PC-3 (cell line): ENCODE measurements around the gene GAREM2. TPM values are rescaled to one million over a fixed set of nuclear protein-coding genes. Genes with fewer than 3 reads are reported as not detected.
A peak's percentile ranks its signal among the peaks of the same experiment; 100 is the strongest.

Source experiments
- ATAC-seq: fragments of 200-7000 bp; cut with Tn5 transposase; 2 replicates; pipeline ENCODE4 v1.9.1; 2020; ENCODE audit warnings: mild to moderate bottlenecking, moderate library complexity
- BruUV-seq: library from RNA; stranded (reverse); fragments of 400-500 nt; replicated peaks from 2 replicates; lab custom pipeline; 2021; lab: Mats Ljungman, UMichigan
- CTCF ChIA-PET: fragments of 300-600 bp; sonication (Branson Sonifier 250); formaldehyde crosslinking; loops from one replicate; lab custom pipeline; 2022; ENCODE audit warnings: antibody characterized with exemption; lab: Charles Lee
- POLR2A ChIA-PET: fragments of 300-600 bp; sonication (Branson Sonifier 250); formaldehyde crosslinking; loops from one replicate; lab custom pipeline; 2022; ENCODE audit warnings: antibody characterized with exemption; ENCODE audit not compliant: unreplicated experiment; lab: Charles Lee
- DNase-seq: peaks from one replicate; pipeline ENCODE4 v3.0.0-alpha.2; 2015
- H2AFZ ChIP-seq: fragments of 300-600 bp; sonication (generic); 2 replicates; pipeline ENCODE4 v1.6.0; 2016; ENCODE audit warnings: antibody characterized with exemption, low read length
- H3F3A ChIP-seq: fragments of 300-600 bp; sonication (generic); one replicate; pipeline ENCODE4 v1.6.0; 2017; ENCODE audit warnings: antibody characterized with exemption, low read length, control low read depth, mild to moderate bottlenecking; ENCODE audit not compliant: unreplicated experiment
- H3K27ac ChIP-seq: fragments of 300-600 bp; sonication (generic); 2 replicates; pipeline ENCODE4 v1.5.1; 2016; ENCODE audit warnings: mild to moderate bottlenecking, low read length
- H3K27me3 ChIP-seq: fragments of 300-600 bp; sonication (generic); 2 replicates; pipeline ENCODE4 v1.6.1; 2016; ENCODE audit warnings: low read length, mixed read lengths
- H3K36me3 ChIP-seq: fragments of 300-600 bp; sonication (generic); 2 replicates; pipeline ENCODE4 v1.6.1; 2016; ENCODE audit warnings: low read depth, mixed run types, low read length, mixed read lengths
- H3K4me1 ChIP-seq: fragments of 300-600 bp; sonication (generic); 2 replicates; pipeline ENCODE4 v1.5.1; 2016; ENCODE audit warnings: low read length; ENCODE audit not compliant: insufficient read depth
- H3K4me2 ChIP-seq: fragments of 300-600 bp; sonication (generic); 2 replicates; pipeline ENCODE4 v1.6.0; 2016; ENCODE audit warnings: low read length
- H3K4me3 ChIP-seq: fragments of 300-600 bp; sonication (generic); 2 replicates; pipeline ENCODE4 v1.5.1; 2016; ENCODE audit warnings: mild to moderate bottlenecking, low read length, mixed read lengths
- H3K79me2 ChIP-seq: fragments of 300-600 bp; sonication (generic); 2 replicates; pipeline ENCODE4 v1.6.1; 2017; ENCODE audit warnings: low read length, mixed read lengths
- H3K9ac ChIP-seq: fragments of 300-600 bp; sonication (generic); 2 replicates; pipeline ENCODE4 v1.6.0; 2016; ENCODE audit warnings: mild to moderate bottlenecking, low read length
- H3K9me2 ChIP-seq: fragments of 300-600 bp; sonication (generic); replicated peaks from 2 replicates; pipeline ENCODE4 v1.6.1; 2016; ENCODE audit warnings: mixed run types, low read length, mixed read lengths
- H3K9me3 ChIP-seq: fragments of 300-600 bp; sonication (generic); 2 replicates; pipeline ENCODE4 v1.6.1; 2016; ENCODE audit warnings: low read length, mixed read lengths
- H4K20me1 ChIP-seq: fragments of 300-600 bp; sonication (generic); 2 replicates; pipeline ENCODE4 v1.6.1; 2016; ENCODE audit warnings: low read length, mixed read lengths
- EZH2 ChIP-seq: fragments of 300-600 bp; sonication (generic); IDR thresholded peaks from one replicate; pipeline ENCODE4 v1.6.1; 2017; ENCODE audit warnings: antibody characterized with exemption, mild to moderate bottlenecking, low read length; ENCODE audit not compliant: unreplicated experiment
- EZH2phosphoT487 ChIP-seq: fragments of 300-600 bp; sonication (generic); IDR thresholded peaks from 2 replicates; pipeline ENCODE4 v1.6.1; 2018; ENCODE audit warnings: mild to moderate bottlenecking, antibody characterized with exemption, low read length, borderline replicate concordance
- intact Hi-C: fragments of 100-400 bp; cut with micrococcal nuclease; formaldehyde crosslinking; loops from 2 replicates; pipeline ENCODE4 v1.9.0; 2023
- total RNA-seq: library from RNA; depleted of rRNA; stranded (reverse); fragments of >200 nt; gene quantifications from 2 replicates; pipeline ENCODE4 v1.2.3, GENCODE V29; 2014
- TF ChIP-seq, protein P1 (sequence below): fragments of 300-600 bp; sonication (generic); conservative IDR thresholded peaks from 2 replicates; pipeline ENCODE4 v1.5.1; 2017; ENCODE audit warnings: antibody characterized with exemption, low read depth, mild to moderate bottlenecking, low read length

Gene GAREM2
- total RNA-seq, 1 experiment from 2014 or later = 1.4 TPM

DNA sequence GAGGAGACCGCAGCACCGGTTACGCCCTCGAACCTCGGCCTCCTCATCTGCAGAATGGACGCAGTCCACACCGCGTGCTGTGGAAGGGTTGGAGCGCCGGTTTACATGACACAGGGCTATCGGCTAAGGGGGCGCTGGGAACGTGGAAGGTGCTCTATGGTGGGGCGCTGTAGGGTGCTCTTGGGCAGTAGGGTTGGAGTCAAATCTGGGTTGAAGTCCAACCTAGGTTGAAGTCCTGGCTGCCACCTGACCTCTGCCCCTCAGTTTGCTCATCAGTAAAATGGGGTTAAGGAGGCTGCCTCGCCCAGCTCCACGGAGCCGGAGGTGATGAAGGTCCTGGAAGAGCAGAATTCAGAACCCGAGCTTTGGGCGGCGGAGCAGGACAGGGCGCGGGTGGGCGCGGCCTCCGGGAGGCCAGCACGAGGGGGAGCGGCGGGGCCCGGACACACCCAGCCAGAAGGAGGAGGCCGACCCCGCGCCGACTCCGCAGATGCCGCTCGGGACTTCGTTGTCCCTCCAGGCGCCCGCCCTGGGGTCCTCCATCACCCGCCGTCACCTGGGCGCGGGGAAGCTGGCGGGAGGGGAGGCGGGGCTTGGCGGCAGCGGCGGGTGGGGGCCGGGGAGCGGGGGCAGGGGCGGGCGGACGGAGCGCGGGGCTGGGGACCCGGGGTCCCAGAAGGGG is 558 bp upstream of the GAREM2 start:
- DNase-seq (no peak), ATAC-seq (no peak)
- no peaks in the 10 kb centered on the region for H3K79me2 ChIP-seq
- H3K4me1 ChIP-seq = no peaks in the 10 kb centered on the region
- no peak overlapping the region for H3K27ac ChIP-seq
- no peaks in the 10 kb centered on the region for H3K36me3 ChIP-seq
- intact Hi-C loops = no loop called here
- no peaks in the 10 kb centered on the region for H3K9me3 ChIP-seq
- no peak overlapping the region for H3K4me2 ChIP-seq
- no peaks in the 10 kb centered on the region for H4K20me1 ChIP-seq
- ChIA-PET POLR2A (no interaction called here), CTCF (no interaction called here)
- H3F3A ChIP-seq = no peaks in the 10 kb centered on the region
- no peak overlapping the region for H3K4me3 ChIP-seq
- no peaks in the 10 kb centered on the region for H3K27me3 ChIP-seq
- no peak overlapping the region for H3K9ac ChIP-seq
- H3K9me2 ChIP-seq = no peaks in the 10 kb centered on the region
- no peak overlapping the region for H2AFZ ChIP-seq
- no TSS peak for BruUV-seq
- TF ChIP-seq EZH2phosphoT487 (no peak), EZH2 (no peak)
- TF ChIP-seq, protein P1, sequence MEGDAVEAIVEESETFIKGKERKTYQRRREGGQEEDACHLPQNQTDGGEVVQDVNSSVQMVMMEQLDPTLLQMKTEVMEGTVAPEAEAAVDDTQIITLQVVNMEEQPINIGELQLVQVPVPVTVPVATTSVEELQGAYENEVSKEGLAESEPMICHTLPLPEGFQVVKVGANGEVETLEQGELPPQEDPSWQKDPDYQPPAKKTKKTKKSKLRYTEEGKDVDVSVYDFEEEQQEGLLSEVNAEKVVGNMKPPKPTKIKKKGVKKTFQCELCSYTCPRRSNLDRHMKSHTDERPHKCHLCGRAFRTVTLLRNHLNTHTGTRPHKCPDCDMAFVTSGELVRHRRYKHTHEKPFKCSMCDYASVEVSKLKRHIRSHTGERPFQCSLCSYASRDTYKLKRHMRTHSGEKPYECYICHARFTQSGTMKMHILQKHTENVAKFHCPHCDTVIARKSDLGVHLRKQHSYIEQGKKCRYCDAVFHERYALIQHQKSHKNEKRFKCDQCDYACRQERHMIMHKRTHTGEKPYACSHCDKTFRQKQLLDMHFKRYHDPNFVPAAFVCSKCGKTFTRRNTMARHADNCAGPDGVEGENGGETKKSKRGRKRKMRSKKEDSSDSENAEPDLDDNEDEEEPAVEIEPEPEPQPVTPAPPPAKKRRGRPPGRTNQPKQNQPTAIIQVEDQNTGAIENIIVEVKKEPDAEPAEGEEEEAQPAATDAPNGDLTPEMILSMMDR = no peak

DNA sequence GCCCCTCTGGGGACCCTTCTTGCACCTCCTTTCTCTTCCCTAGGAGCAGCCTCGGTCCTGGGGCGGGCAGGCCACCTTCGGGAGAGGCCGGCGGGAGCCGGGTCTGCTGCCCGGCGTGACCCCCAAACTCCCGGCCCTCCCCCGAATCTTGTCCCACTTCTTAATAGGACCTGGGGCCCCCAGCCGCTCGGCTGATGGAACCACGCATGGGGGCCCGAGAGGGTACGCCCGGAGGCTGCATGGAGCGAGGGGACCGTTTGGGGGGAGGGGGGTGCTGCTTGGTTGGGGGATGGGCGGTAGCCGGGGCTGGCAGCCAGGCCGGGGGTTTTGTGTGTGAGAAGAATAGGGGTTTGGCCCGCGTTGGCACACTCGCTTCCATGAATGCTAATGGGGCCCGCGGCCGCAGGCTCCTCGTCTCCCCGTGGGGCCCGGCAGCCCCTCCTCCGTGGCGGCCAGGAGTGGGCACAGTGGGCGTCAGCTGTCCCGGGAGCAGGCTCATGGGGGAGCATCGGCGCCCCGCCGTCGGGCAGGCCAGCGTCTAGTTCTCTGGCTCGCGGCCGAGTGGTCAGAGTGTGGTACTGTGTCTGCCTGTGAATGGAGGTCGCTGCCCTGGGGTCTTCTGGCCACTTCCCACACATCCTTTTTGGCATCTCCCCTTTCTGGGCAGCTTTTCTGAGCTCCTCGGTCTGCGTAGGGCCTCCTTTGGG is 1.0 kb downstream of the GAREM2 start:
- no TSS peak for BruUV-seq
- Histone ChIP-seq H3K27ac (no peak overlapping the region), H4K20me1 (no peaks in the 10 kb centered on the region), H2AFZ (no peak overlapping the region), H3K9me2 (no peaks in the 10 kb centered on the region), H3K4me1 (0 out of 2 replicates have a peak, but pooled peaks cover under 1% of the 10 kb centered on the region), H3F3A (no peaks in the 10 kb centered on the region), H3K4me2 (peak overlapping the region; percentile 79), H3K27me3 (no peaks in the 10 kb centered on the region), H3K79me2 (no peaks in the 10 kb centered on the region), H3K9ac (no peak overlapping the region), H3K4me3 (no peak overlapping the region; the same call in 1 of the 2 replicates), H3K9me3 (no peaks in the 10 kb centered on the region), H3K36me3 (no peaks in the 10 kb centered on the region)
- TF ChIP-seq EZH2 = no peak
- no peak for TF ChIP-seq EZH2phosphoT487
- TF ChIP-seq, protein P1 = no peak
- CTCF ChIA-PET = no interaction called here
- no peak for DNase-seq
- POLR2A ChIA-PET = no interaction called here
- ATAC-seq = no peak
- intact Hi-C loops = no loop called here
